ENCODE measurements around the gene RETNLB. TPM values are rescaled to one million over a fixed set of nuclear protein-coding genes. Genes with fewer than 3 reads are reported as not detected.

Gene RETNLB
- total and polyA plus RNA-seq, 7 experiments from 2014 or later: not detected

DNA sequence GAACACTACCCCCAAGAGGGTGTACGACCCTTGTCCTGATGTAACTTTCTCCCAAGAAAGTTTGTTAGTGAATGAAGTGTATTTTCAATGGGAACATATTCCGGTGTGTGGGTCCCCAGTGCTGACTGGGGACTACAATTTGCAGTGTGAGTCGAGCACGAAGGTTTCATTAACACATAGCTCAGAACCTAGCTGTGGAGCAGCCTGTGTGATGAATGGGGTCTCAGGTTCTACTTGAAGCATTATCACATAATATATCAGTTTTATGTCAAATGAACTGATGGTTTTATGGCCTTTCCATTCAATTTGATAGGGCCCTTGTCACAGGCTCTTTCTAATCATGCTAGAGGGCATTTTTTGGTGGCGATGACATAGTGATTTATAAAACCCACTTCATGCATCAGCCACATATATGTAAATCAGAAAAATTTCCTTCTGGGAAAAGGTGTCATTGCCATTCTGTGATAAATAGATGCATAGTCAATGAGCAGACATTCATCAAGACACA lies 44.1 kb downstream of the RETNLB start:
- Histone ChIP-seq H3K36me3 (ENCODE audit: control insufficient read depth in 2 of 3, insufficient read depth in 3 of 3, low read length in 3 of 3) (no peaks in the 10 kb centered on the region), H3K4me3 (ENCODE audit: low read length) (no peak overlapping the region), H3K4me1 (ENCODE audit: control insufficient read depth in 2 of 2, insufficient read depth in 2 of 2, low read length in 2 of 2) (no peaks in the 10 kb centered on the region), H3K27ac (ENCODE audit: low read depth, low read length) (no peak overlapping the region), H3K27me3 (ENCODE audit: control insufficient read depth in 2 of 2, insufficient read depth in 2 of 2, low read length in 2 of 2) (no peaks in the 10 kb centered on the region), H3K9me3 (ENCODE audit: control insufficient read depth in 2 of 3, low read length in 3 of 3) (no peaks in the 10 kb centered on the region)
- intact Hi-C loops (cut with micrococcal nuclease): no loop called here
- Mint-ChIP-seq H3K9me3 (no peaks in the 10 kb centered on the region), H3K36me3 (no peaks in the 10 kb centered on the region), H3K27me3 (peaks cover 0 to 6% (median 0%) of the 10 kb centered on the region in 5 donors), H3K4me1 (no peaks in the 10 kb centered on the region), H3K4me3 (no peak overlapping the region), H3K27ac (no peak overlapping the region)
- ATAC-seq (no peak), DNase-seq (no peak)
- CTCF ChIA-PET: no interaction called here
- POLR2A ChIA-PET: no interaction called here

Other genes starting within 250 kb of the RETNLB start
- under 1 TPM in 4 of 5 experiments, not detected in 1; 0.05 to 0.29 (median 0.10) TPM for gene MYH15, start 246.8 kb downstream of the RETNLB start, total RNA-seq
- not detected for gene MYH15, start 246.8 kb downstream of the RETNLB start, polyA plus RNA-seq
- 10 to 100 TPM in 1 of 5 experiments, 1 to 10 TPM in 4; 3.4 to 44.2 (median 4.1) TPM for gene CIP2A, start 168.0 kb downstream of the RETNLB start, total RNA-seq
- 1 to 10 TPM; 1.7 to 3.0 TPM for gene CIP2A, start 168.0 kb downstream of the RETNLB start, polyA plus RNA-seq
- 10 to 100 TPM in 4 of 5 experiments, 1 to 10 TPM in 1; 9.6 to 17.3 (median 14.6) TPM for gene DZIP3, start 167.7 kb downstream of the RETNLB start, total RNA-seq
- gene DZIP3, start 167.7 kb downstream of the RETNLB start, polyA plus RNA-seq: 10 to 100 TPM in 1 of 2 donors, 1 to 10 TPM in 1; 4.5 to 14.5 TPM
- 100 to 1,000 TPM in 4 of 5 experiments, 10 to 100 TPM in 1; 85.5 to 166 (median 146) TPM for gene TRAT1, start 65.4 kb upstream of the RETNLB start, total RNA-seq
- 100 to 1,000 TPM; 205 to 326 TPM for gene TRAT1, start 65.4 kb upstream of the RETNLB start, polyA plus RNA-seq
- not detected for gene GUCA1C, start 196.5 kb upstream of the RETNLB start, total RNA-seq
- gene GUCA1C, start 196.5 kb upstream of the RETNLB start, polyA plus RNA-seq: not detected